Astrocyte (in vitro differentiated cells and primary cell): ENCODE measurements around the gene SLC45A3.

Experiments
- CTCF ChIP-seq: IDR thresholded peaks from 2 replicates; pipeline ENCODE4 v1.5.1; 2011; ENCODE audit warnings: low read depth, mild to moderate bottlenecking, inconsistent platforms, low read length, moderate library complexity; ENCODE audit not compliant: insufficient read depth
- EZH2 ChIP-seq: IDR thresholded peaks from 2 replicates; pipeline ENCODE4 v1.6.1; 2012; ENCODE audit warnings: mild to moderate bottlenecking, low read length, inconsistent platforms; ENCODE audit not compliant: insufficient read depth

DNA sequence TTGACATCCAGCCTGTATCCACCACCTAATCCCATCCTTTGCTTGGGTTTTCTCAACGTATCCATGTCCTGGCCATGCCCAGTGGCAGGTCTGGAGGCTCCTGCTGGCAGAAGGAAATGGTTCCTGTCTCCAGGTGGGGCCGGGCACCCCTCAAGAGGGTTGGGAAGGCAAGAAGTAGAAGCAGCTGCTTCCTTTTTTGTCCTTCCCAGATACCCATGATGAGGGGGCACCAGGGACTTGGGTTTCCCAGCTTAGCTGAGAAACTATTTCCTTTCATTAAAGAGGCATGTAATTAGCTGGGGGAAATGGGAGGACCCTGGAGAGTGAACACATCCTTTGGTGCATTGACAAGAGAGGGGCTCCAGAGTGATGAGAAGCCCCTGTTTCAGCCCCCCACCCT lies 21.1 kb upstream of the SLC45A3 start:
- no peak for TF ChIP-seq CTCF
- no peak for TF ChIP-seq EZH2
